Gastrocnemius medialis (tissue), 4 donors: ENCODE data around the gene ZNF727. TPM values are rescaled to one million over a fixed set of nuclear protein-coding genes. Genes with fewer than 3 reads are reported as not detected.
"Not testable (repeated sequence)": the region's sequence is repeated elsewhere in the genome, so short reads cannot be mapped to it uniquely, and the experiment has no call there.

ENCODE experiments used
- ATAC-seq, 2 donors: fragments of 150-250 bp; one replicate each; pipeline ENCODE4 v1.9.1; 2016
- DNase-seq, 2 donors: peaks; one replicate each; pipeline ENCODE4 v3.0.0-alpha.2; 2019
- H3K27ac ChIP-seq, 4 donors: fragments of 200-600 bp; sonication (generic); 1 replicate in 1 of 4; 2 replicates in 3 of 4; pipeline ENCODE4 v1.5.1; 2016 to 2018; ENCODE audit warnings: mild to moderate bottlenecking in 2 of 4, moderate library complexity in 1 of 4
- H3K27me3 ChIP-seq, 3 donors: fragments of 200-600 bp; sonication (generic) in 2 of 3; 1 replicate in 1 of 3; 2 replicates in 2 of 3; pipeline versions ENCODE4 v1.5.1 to v1.6.0; 2016 to 2019; ENCODE audit warnings: mild to moderate bottlenecking in 1 of 3, moderate library complexity in 1 of 3
- H3K36me3 ChIP-seq, 2 donors: fragments of 200-600 bp; sonication (generic) in 1 of 2; one replicate each; pipeline ENCODE4 v1.5.1; 2017 to 2018
- H3K4me1 ChIP-seq, 2 donors: fragments of 200-600 bp; sonication (generic) in 1 of 2; one replicate each; pipeline ENCODE4 v1.5.1; 2016 to 2017; ENCODE audit warnings: mild to moderate bottlenecking in 2 of 2
- H3K4me3 ChIP-seq, 4 donors: fragments of 200-600 bp; sonication (generic) in 3 of 4; 1 replicate in 1 of 4; 2 replicates in 3 of 4; pipeline ENCODE4 v1.5.1; 2016 to 2019; ENCODE audit warnings: mild to moderate bottlenecking in 2 of 4
- H3K9me3 ChIP-seq, 3 donors: fragments of 200-600 bp; sonication (generic) in 2 of 3; 1 replicate in 1 of 3; 2 replicates in 2 of 3; pipeline ENCODE4 v1.5.1; 2016 to 2019
- CTCF ChIP-seq, 5 experiments: fragments of 450-650 bp in 3 of 5; fragments of 200-600 bp in 2 of 5; sonication (generic) in 2 of 5; IDR thresholded peaks in 4 of 5; conservative IDR thresholded peaks in 1 of 5; 1 replicate in 4 of 5; 2 replicates in 1 of 5; pipeline ENCODE4 v1.5.1; 2016 to 2019; ENCODE audit warnings: antibody characterized with exemption in 5 of 5, mild to moderate bottlenecking in 3 of 5, moderate library complexity in 3 of 5
- POLR2A ChIP-seq, 2 donors: fragments of 450-650 bp; IDR thresholded peaks; one replicate each; pipeline ENCODE4 v1.6.1; 2017; ENCODE audit warnings: antibody characterized with exemption in 2 of 2, mild to moderate bottlenecking in 2 of 2, moderate library complexity in 2 of 2
- in situ Hi-C, 4 donors: fragments of 200-750 bp; cut with MboI; loops; one replicate each; pipeline versions ENCODE4 v1.15.0 to v1.8.0; 2017; ENCODE audit warnings: low sequenced_read_pairs in 4 of 4
- intact Hi-C: fragments of 100-400 bp; cut with DNase I; formaldehyde crosslinking; loops from one replicate; pipeline ENCODE4 v1.15.1; 2023; ENCODE audit warnings: low total_unique reads
- total RNA-seq, 4 donors: library from RNA; depleted of rRNA; stranded (reverse); fragments of >200 nt; gene quantifications; one replicate each; pipeline versions ENCODE4 v1.1.0 to v1.2.3, GENCODE V29; 2016

ZNF727 gene
- 1 to 10 TPM in 2 of 4 donors, under 1 TPM in 2; 0.13 to 3.3 (median 0.88) TPM for total RNA-seq

- Histone ChIP-seq H3K27ac (peak within 1 kb of the TSS in 3 of 4 donors; percentile 68 to 77 (median 73)), H3K36me3 (no peaks in the 10 kb centered on the region), H3K27me3 (no peaks in the 10 kb centered on the region), H3K4me3 (peak within 1 kb of the TSS; percentile 42 to 70 (median 62)), H3K9me3 (no peaks in the 10 kb centered on the region), H3K4me1 (no peaks in the 10 kb centered on the region)
- ATAC-seq (peak; percentile 96 to 97), DNase-seq (peak; percentile 45 to 68)
- in situ Hi-C loops (no loop called here), intact Hi-C loops (no loop called here)
- TF ChIP-seq CTCF (IDR thresholded peaks at IDR 0.05 in 4 of 5, conservative IDR thresholded peaks at IDR 0.05 in 1 of 5) (no peak), POLR2A (IDR thresholded peaks at IDR 0.05) (peak in 1 of 2 donors; percentile 23)
These were observed at the start of gene ZNF727 for GRCh38 chr7:64045301-64046040. Gene ZNF727, plus strand, starts transcription at chr7:64045434. Its CDS starts 188 bp downstream, at chr7:64045622.

GRCh38 chr7:63998549-63998948, 46.7 kb upstream of the ZNF727 start, which contains the start of gene ZNF722:
Gene ZNF722, plus strand, starts transcription at chr7:63998849. Its CDS starts 113 bp downstream, at chr7:63998962.
- no peak within 1 kb of the TSS for H3K4me3 ChIP-seq
- H3K27ac ChIP-seq = no peak within 1 kb of the TSS
- ATAC-seq = no peak
- H3K9me3 ChIP-seq = no peaks in the 10 kb centered on the region
- intact Hi-C loops (no loop called here), in situ Hi-C loops (no loop called here)
- H3K4me1 ChIP-seq = no peaks in the 10 kb centered on the region
- H3K27me3 ChIP-seq = no peaks in the 10 kb centered on the region
- H3K36me3 ChIP-seq = no peaks in the 10 kb centered on the region
- TF ChIP-seq POLR2A (IDR thresholded peaks at IDR 0.05) (no peak), CTCF (IDR thresholded peaks at IDR 0.05 in 4 of 5, conservative IDR thresholded peaks at IDR 0.05 in 1 of 5) (no peak)
- no peak for DNase-seq

DNA sequence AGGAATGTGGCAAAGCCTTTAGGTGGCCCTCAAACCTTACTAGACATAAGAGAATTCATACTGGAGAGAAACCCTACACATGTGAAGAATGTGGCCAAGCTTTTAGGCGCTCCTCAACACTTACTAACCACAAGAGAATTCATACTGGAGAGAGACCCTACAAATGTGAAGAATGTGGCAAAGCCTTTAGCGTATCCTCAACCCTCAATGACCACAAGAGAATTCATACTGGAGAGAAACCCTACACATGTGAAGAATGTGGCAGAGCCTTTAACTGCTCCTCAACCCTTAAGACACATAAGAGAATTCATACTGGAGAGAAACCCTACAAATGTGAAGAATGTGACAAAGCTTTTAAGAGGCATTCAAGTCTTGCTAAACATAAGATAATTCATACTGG, 29.7 kb upstream of the ZNF727 start:
- H3K36me3 ChIP-seq, H3K4me3 ChIP-seq, intact Hi-C loops, H3K4me1 ChIP-seq, H3K27me3 ChIP-seq, in situ Hi-C loops, DNase-seq, H3K27ac ChIP-seq, ATAC-seq: not testable (repeated sequence)
- peaks cover 0 to 14% (median 0%) of the 10 kb centered on the region in 3 donors for H3K9me3 ChIP-seq

- Histone ChIP-seq H3K4me3 (no peak overlapping the region), H3K27me3 (no peaks in the 10 kb centered on the region), H3K9me3 (peaks cover 0 to 3% (median 0%) of the 10 kb centered on the region in 3 donors), H3K36me3 (no peaks in the 10 kb centered on the region), H3K4me1 (no peaks in the 10 kb centered on the region), H3K27ac (no peak overlapping the region)
- intact Hi-C loops = no loop called here
- in situ Hi-C loops = no loop called here
- ATAC-seq = no peak
- DNase-seq = no peak
- TF ChIP-seq CTCF (IDR thresholded peaks at IDR 0.05 in 4 of 5, conservative IDR thresholded peaks at IDR 0.05 in 1 of 5) (no peak), POLR2A (IDR thresholded peaks at IDR 0.05) (no peak)
These were observed 9.8 kb upstream of the ZNF727 start for GRCh38 chr7:64035388-64035787.

GRCh38 chr7:64037095-64037494, 8.1 kb upstream of the ZNF727 start:
- Histone ChIP-seq H3K36me3 (no peaks in the 10 kb centered on the region), H3K27me3 (no peaks in the 10 kb centered on the region), H3K27ac (no peak overlapping the region), H3K4me3 (no peak overlapping the region), H3K9me3 (no peaks in the 10 kb centered on the region), H3K4me1 (no peaks in the 10 kb centered on the region)
- in situ Hi-C loops = no loop called here
- no peak for TF ChIP-seq CTCF (IDR thresholded peaks at IDR 0.05 in 4 of 5, conservative IDR thresholded peaks at IDR 0.05 in 1 of 5)
- no peak for TF ChIP-seq POLR2A (IDR thresholded peaks at IDR 0.05)
- intact Hi-C loops = no loop called here
- ATAC-seq (no peak), DNase-seq (no peak)
